Measurements from ENCODE around the gene MOBP.

Gene MOBP

DNA sequence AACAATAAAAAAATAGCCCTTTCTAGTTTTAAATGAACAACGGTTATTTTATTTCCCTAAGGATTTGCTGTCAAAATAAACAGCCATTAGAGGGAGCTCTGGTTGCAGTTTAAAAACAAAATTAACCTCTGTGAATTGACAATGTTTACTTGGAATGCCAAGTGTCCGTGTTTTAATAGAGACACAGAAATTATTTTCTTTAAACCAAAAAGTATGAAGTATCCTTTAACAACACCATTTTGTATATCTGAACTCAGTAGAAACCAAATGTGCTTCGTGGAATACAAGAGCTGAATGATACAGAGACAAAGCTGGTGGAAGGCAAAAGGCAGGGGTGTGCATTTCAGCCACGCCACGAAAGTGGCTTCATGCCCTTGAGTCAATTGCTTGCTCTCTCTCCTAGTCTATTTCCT, 74.4 kb downstream of the MOBP start:
- no peaks in the 10 kb centered on the region for H3K36me3 ChIP-seq
- no peak overlapping the region for H3K27ac ChIP-seq
- H3K4me1 ChIP-seq, result no peaks in the 10 kb centered on the region
- no peaks in the 10 kb centered on the region for H3K9me3 ChIP-seq
- no peak for DNase-seq
- no peaks in the 10 kb centered on the region for H3K27me3 ChIP-seq
- no peak overlapping the region for H3K4me3 ChIP-seq
- intact Hi-C loops (cut with DNase I; ENCODE audit: low total_unique reads), result no loop called here
- TF ChIP-seq, protein P1, sequence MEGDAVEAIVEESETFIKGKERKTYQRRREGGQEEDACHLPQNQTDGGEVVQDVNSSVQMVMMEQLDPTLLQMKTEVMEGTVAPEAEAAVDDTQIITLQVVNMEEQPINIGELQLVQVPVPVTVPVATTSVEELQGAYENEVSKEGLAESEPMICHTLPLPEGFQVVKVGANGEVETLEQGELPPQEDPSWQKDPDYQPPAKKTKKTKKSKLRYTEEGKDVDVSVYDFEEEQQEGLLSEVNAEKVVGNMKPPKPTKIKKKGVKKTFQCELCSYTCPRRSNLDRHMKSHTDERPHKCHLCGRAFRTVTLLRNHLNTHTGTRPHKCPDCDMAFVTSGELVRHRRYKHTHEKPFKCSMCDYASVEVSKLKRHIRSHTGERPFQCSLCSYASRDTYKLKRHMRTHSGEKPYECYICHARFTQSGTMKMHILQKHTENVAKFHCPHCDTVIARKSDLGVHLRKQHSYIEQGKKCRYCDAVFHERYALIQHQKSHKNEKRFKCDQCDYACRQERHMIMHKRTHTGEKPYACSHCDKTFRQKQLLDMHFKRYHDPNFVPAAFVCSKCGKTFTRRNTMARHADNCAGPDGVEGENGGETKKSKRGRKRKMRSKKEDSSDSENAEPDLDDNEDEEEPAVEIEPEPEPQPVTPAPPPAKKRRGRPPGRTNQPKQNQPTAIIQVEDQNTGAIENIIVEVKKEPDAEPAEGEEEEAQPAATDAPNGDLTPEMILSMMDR (IDR thresholded peaks at IDR 0.05), result no peak

DNA sequence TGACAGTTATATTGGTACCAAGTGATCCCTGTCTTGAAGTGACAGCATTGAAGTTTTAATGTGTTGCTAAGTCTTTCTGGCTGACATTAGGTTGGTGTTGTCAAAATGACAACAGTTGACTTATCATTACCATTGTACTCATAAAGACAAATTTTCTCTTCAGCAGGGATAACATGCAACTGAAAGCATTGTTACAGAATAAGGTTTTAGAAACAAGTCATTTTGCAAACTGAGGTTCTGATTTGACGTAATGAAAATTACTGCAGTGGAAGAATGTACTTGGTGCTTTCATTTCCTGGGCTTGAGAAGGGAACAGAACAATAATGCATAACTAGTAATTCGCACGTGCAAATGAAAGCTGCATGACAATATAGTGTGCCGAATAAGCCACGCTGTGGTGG, 75.1 kb downstream of the MOBP start:
- Histone ChIP-seq H3K9me3 (no peaks in the 10 kb centered on the region), H3K36me3 (no peaks in the 10 kb centered on the region), H3K4me3 (no peak overlapping the region), H3K27me3 (no peaks in the 10 kb centered on the region), H3K4me1 (no peaks in the 10 kb centered on the region), H3K27ac (no peak overlapping the region)
- intact Hi-C loops (cut with DNase I; ENCODE audit: low total_unique reads), result no loop called here
- no peak for DNase-seq
- TF ChIP-seq, protein P1 (IDR thresholded peaks at IDR 0.05), result no peak

DNA sequence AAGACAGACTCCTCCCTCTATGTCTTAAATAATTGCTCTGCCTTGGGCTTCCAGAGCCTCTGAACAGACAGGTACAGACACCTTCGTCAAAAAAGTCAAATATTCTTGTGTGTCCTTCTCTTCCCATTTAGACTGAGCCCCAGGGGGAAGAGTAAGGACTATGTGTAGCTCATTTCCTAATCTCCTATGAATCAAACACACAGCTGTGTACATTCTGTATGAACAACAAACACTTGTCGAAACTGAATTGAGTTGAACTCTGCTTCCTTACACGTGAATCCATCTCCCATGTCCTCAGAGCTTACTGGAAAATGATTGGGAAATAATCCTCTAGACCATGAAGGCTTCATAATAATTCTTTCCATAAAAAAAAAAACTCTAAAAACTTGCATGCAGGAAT, 80.8 kb downstream of the MOBP start:
- no peaks in the 10 kb centered on the region for H3K36me3 ChIP-seq
- H3K27me3 ChIP-seq, result no peaks in the 10 kb centered on the region
- DNase-seq, result no peak
- H3K9me3 ChIP-seq, result no peaks in the 10 kb centered on the region
- no peak overlapping the region for H3K27ac ChIP-seq
- H3K4me3 ChIP-seq, result no peak overlapping the region
- TF ChIP-seq, protein P1 (IDR thresholded peaks at IDR 0.05), result no peak
- intact Hi-C loops (cut with DNase I; ENCODE audit: low total_unique reads), result no loop called here
- H3K4me1 ChIP-seq, result no peaks in the 10 kb centered on the region

DNA sequence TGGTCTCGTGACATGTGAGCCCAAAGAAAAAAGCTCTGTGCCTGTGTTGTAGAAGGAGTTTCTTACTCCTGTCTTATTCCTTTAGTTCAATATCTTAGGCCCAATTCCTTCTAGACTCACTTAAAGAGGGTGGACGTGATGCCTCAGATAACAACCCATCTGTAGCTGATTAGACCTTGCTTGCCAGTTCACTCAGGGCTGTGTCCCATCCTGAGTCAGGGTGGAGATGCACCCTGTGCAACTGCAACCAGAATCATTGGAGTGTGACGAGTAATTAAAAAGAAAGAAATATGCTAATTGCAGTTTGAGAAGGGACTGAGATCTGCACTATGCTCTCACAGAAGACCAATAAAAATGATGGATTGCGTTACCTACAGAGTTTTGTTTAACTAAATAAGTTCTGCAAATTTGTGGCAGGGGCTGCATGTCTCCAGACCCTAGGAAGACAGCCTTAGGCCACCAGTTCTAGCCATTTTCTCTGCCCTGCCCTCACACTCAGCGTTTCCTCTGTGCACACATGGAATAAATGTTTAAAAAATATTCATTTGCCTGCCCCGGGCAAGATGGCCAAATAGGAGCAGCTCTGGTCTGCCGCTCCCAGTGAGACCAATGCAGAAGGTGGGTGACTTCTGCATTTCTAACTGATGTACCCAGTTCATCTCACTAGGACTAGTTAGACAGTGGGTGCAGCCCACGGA, 83.0 kb downstream of the MOBP start:
- DNase-seq, result no peak
- H3K4me3 ChIP-seq, result no peak overlapping the region
- intact Hi-C loops (cut with DNase I; ENCODE audit: low total_unique reads), result no loop called here
- no peaks in the 10 kb centered on the region for H3K9me3 ChIP-seq
- TF ChIP-seq, protein P1 (IDR thresholded peaks at IDR 0.05), result no peak
- no peak overlapping the region for H3K27ac ChIP-seq
- no peaks in the 10 kb centered on the region for H3K4me1 ChIP-seq
- no peaks in the 10 kb centered on the region for H3K27me3 ChIP-seq
- H3K36me3 ChIP-seq, result no peaks in the 10 kb centered on the region
